Liver (tissue), 3 donors: Measurements from ENCODE around the gene SHC2.

ENCODE experiments used
- CTCF ChIP-seq: fragments of 150-350 bp; IDR thresholded peaks from 2 replicates; pipeline ENCODE4 v1.5.1; 2017; ENCODE audit warnings: improper control_type of control experiment, low read depth, low read length; ENCODE audit not compliant: missing input control
- EGR1 ChIP-seq, 2 donors: IDR thresholded peaks; 2 replicates each; pipeline ENCODE4 v1.6.1; 2016 to 2018; ENCODE audit warnings: antibody characterized with exemption in 2 of 2, low read depth in 2 of 2
- FOXA1 ChIP-seq: IDR thresholded peaks from 2 replicates; pipeline ENCODE4 v1.6.1; 2016; ENCODE audit warnings: antibody characterized with exemption
- HNF4A ChIP-seq, 2 donors: conservative IDR thresholded peaks; 2 replicates each; pipeline ENCODE4 v1.6.1; 2016; ENCODE audit warnings: antibody characterized with exemption in 2 of 2, mild to moderate bottlenecking in 2 of 2
- donor health status: healthy.
- donor health status: healthy.

GRCh38 chr19:415292-415691, 45.5 kb downstream of the SHC2 start:
- TF ChIP-seq CTCF, result no peak
- TF ChIP-seq FOXA1, result no peak
- no peak for TF ChIP-seq HNF4A (conservative IDR thresholded peaks at IDR 0.05)
- TF ChIP-seq EGR1 (IDR thresholded peaks at IDR 0.05; ENCODE audit: low read depth in 2 of 2), result no peak
